Measurements from ENCODE around the gene ZNF827.

GRCh38 chr4:145819101-145819852, 119.3 kb downstream of the ZNF827 start:
- TF ChIP-seq TBP (IDR thresholded peaks at IDR 0.05; ENCODE audit: low read depth, low read length), result no peak
- no peak for TF ChIP-seq EP300 (IDR thresholded peaks at IDR 0.05; ENCODE audit: borderline replicate concordance in 1 of 2, low read depth in 2 of 2, low read length in 2 of 2)
- TF ChIP-seq CTCF (IDR thresholded peaks at IDR 0.05; ENCODE audit: control extremely low read depth in 1 of 3, insufficient read depth in 1 of 3, low read depth in 1 of 3, low read length in 3 of 3), result no peak
- no peak for TF ChIP-seq EZH2 (IDR thresholded peaks at IDR 0.05; ENCODE audit: low read depth, low read length, severe bottlenecking)
- TF ChIP-seq JUN (IDR thresholded peaks at IDR 0.05; ENCODE audit: low read depth, low read length), result no peak
- TF ChIP-seq YY1 (IDR thresholded peaks at IDR 0.05; ENCODE audit: low read depth, low read length), result no peak
- TF ChIP-seq POLR2AphosphoS5 (IDR thresholded peaks at IDR 0.05; ENCODE audit: low read depth, low read length), result no peak
- TF ChIP-seq ATF2 (IDR thresholded peaks at IDR 0.05; ENCODE audit: low read length), result no peak
- TF ChIP-seq KDM1A (IDR thresholded peaks at IDR 0.05; ENCODE audit: borderline replicate concordance, low read length), result no peak
- no peak for TF ChIP-seq HDAC6 (IDR thresholded peaks at IDR 0.05; ENCODE audit: low read depth, low read length)
- no peak for TF ChIP-seq USF2 (IDR thresholded peaks at IDR 0.05; ENCODE audit: low read length)

Data from H1 (cell line).